HAP-1 (cell line): ENCODE data around the gene SLX1B.
"Not testable (repeated sequence)": the region's sequence is repeated elsewhere in the genome, so short reads cannot be mapped to it uniquely, and the experiment has no call there.

Experiments used
- DNase-seq, 2 experiments: peaks; one replicate each; pipeline ENCODE4 v3.0.0-alpha.2; 2016 to 2020; ENCODE audit warnings: low spot score in 2 of 2
- H3K27me3 ChIP-seq: fragments of 250-450 bp; sonication (Bioruptor Pico); 2 replicates; pipeline ENCODE4 v1.5.1; 2020; ENCODE audit warnings: low read depth, mild to moderate bottlenecking, moderate library complexity
- H3K36me3 ChIP-seq: fragments of 250-450 bp; sonication (Bioruptor Pico); replicated peaks from 2 replicates; pipeline ENCODE4 v1.5.1; 2020; ENCODE audit warnings: mild to moderate bottlenecking
- H3K4me1 ChIP-seq: fragments of 250-450 bp; sonication (Bioruptor Pico); 2 replicates; pipeline ENCODE4 v1.5.1; 2020; ENCODE audit warnings: mild to moderate bottlenecking
- H3K4me3 ChIP-seq: fragments of 250-450 bp; sonication (Bioruptor Pico); 2 replicates; pipeline ENCODE4 v1.5.1; 2020; ENCODE audit warnings: mild to moderate bottlenecking, moderate library complexity
- H3K9me3 ChIP-seq: fragments of 250-450 bp; sonication (Bioruptor Pico); 2 replicates; pipeline ENCODE4 v1.5.1; 2020; ENCODE audit warnings: mild to moderate bottlenecking, moderate library complexity
- in situ Hi-C: fragments of 300-500 bp; cut with MboI; formaldehyde crosslinking; loops from 3 replicates; pipeline ENCODE4 v1.14.3; 2020; ENCODE audit warnings: low sequenced_read_pairs, inconsistent platforms, mixed read lengths

The SLX1B gene

GRCh38 chr16:29472065-29472464 lies 17.7 kb downstream of the SLX1B start:
- H3K4me3 ChIP-seq, H3K36me3 ChIP-seq, H3K9me3 ChIP-seq, H3K4me1 ChIP-seq, DNase-seq, in situ Hi-C loops, H3K27me3 ChIP-seq: not testable (repeated sequence)

GRCh38 chr16:29482276-29482675 lies 27.9 kb downstream of the SLX1B start:
- H3K36me3 ChIP-seq, H3K4me3 ChIP-seq, H3K4me1 ChIP-seq, H3K27me3 ChIP-seq, H3K9me3 ChIP-seq, in situ Hi-C loops: not testable (repeated sequence)
- DNase-seq, result peak in 1 of 2 experiments; percentile 7

- H3K36me3 ChIP-seq, in situ Hi-C loops, H3K9me3 ChIP-seq, H3K4me3 ChIP-seq, H3K4me1 ChIP-seq, DNase-seq, H3K27me3 ChIP-seq: not testable (repeated sequence)
Measured at GRCh38 chr16:29506308-29506707, 52.0 kb downstream of the SLX1B start, which contains the start of gene NPIPB12. TSS of gene NPIPB12 (minus strand) at chr16:29506408.
